Measurements from ENCODE around the gene SLA2.
"Not testable (repeated sequence)": the region's sequence is repeated elsewhere in the genome, so short reads cannot be mapped to it uniquely, and the experiment has no call there.

Gene SLA2

GRCh38 chr20:36684747-36685146 lies 38.8 kb upstream of the SLA2 start:
- H3K36me3 ChIP-seq = peaks cover 22% of the 10 kb centered on the region
- no peak for TF ChIP-seq CTCF (IDR thresholded peaks at IDR 0.05)
- H3K9me3 ChIP-seq = no peaks in the 10 kb centered on the region
- no peaks in the 10 kb centered on the region for H3K4me1 ChIP-seq (ENCODE audit: control insufficient read depth in 1 of 2, insufficient read depth in 1 of 2, low read depth in 1 of 2, low read length in 1 of 2)
- H3K27me3 ChIP-seq = no peaks in the 10 kb centered on the region
- H3K4me3 ChIP-seq (ENCODE audit: low read depth in 1 of 2, low read length in 1 of 2) = no peak overlapping the region
- no peak overlapping the region for H3K27ac ChIP-seq

GRCh38 chr20:36682311-36682710 lies 36.3 kb upstream of the SLA2 start:
- Histone ChIP-seq H3K36me3 (peaks cover 17% of the 10 kb centered on the region), H3K9me3 (no peaks in the 10 kb centered on the region), H3K4me1 (ENCODE audit: control insufficient read depth in 1 of 2, insufficient read depth in 1 of 2, low read depth in 1 of 2, low read length in 1 of 2) (no peaks in the 10 kb centered on the region), H3K4me3 (ENCODE audit: low read depth in 1 of 2, low read length in 1 of 2) (no peak overlapping the region), H3K27me3 (no peaks in the 10 kb centered on the region), H3K27ac (no peak overlapping the region)
- TF ChIP-seq CTCF (IDR thresholded peaks at IDR 0.05) = no peak

GRCh38 chr20:36677422-36677771 lies 31.4 kb upstream of the SLA2 start:
- no peak for TF ChIP-seq CTCF (IDR thresholded peaks at IDR 0.05)
- no peaks in the 10 kb centered on the region for H3K4me1 ChIP-seq (ENCODE audit: control insufficient read depth in 1 of 2, insufficient read depth in 1 of 2, low read depth in 1 of 2, low read length in 1 of 2)
- H3K27ac ChIP-seq = no peak overlapping the region
- H3K36me3 ChIP-seq = peaks cover 13% of the 10 kb centered on the region
- no peaks in the 10 kb centered on the region for H3K9me3 ChIP-seq
- no peaks in the 10 kb centered on the region for H3K27me3 ChIP-seq
- no peak overlapping the region for H3K4me3 ChIP-seq (ENCODE audit: low read depth in 1 of 2, low read length in 1 of 2)

- Histone ChIP-seq H3K27ac (no peak overlapping the region), H3K36me3 (peaks cover 9% of the 10 kb centered on the region), H3K27me3 (no peaks in the 10 kb centered on the region), H3K4me3 (ENCODE audit: low read depth in 1 of 2, low read length in 1 of 2) (no peak overlapping the region), H3K9me3 (no peaks in the 10 kb centered on the region), H3K4me1 (ENCODE audit: control insufficient read depth in 1 of 2, insufficient read depth in 1 of 2, low read depth in 1 of 2, low read length in 1 of 2) (no peaks in the 10 kb centered on the region)
- TF ChIP-seq CTCF (IDR thresholded peaks at IDR 0.05) = no peak
Measured at GRCh38 chr20:36676701-36677421, 30.9 kb upstream of the SLA2 start.

GRCh38 chr20:36675545-36675944 lies 29.5 kb upstream of the SLA2 start:
- H3K4me3 ChIP-seq (ENCODE audit: low read depth in 1 of 2, low read length in 1 of 2); H3K4me1 ChIP-seq (ENCODE audit: control insufficient read depth in 1 of 2, insufficient read depth in 1 of 2, low read depth in 1 of 2, low read length in 1 of 2); H3K27me3 ChIP-seq; H3K36me3 ChIP-seq; H3K27ac ChIP-seq; H3K9me3 ChIP-seq: not testable (repeated sequence)

GRCh38 chr20:36672991-36673390 lies 27.0 kb upstream of the SLA2 start:
- H3K36me3 ChIP-seq = peaks cover 9% of the 10 kb centered on the region
- H3K4me1 ChIP-seq (ENCODE audit: control insufficient read depth in 1 of 2, insufficient read depth in 1 of 2, low read depth in 1 of 2, low read length in 1 of 2) = no peaks in the 10 kb centered on the region
- no peaks in the 10 kb centered on the region for H3K27me3 ChIP-seq
- no peaks in the 10 kb centered on the region for H3K9me3 ChIP-seq
- no peak overlapping the region for H3K27ac ChIP-seq
- no peak for TF ChIP-seq CTCF (IDR thresholded peaks at IDR 0.05)
- H3K4me3 ChIP-seq (ENCODE audit: low read depth in 1 of 2, low read length in 1 of 2) = no peak overlapping the region

All from neutrophil (primary cell).